ENCODE results near the gene CIDEA.

DNA sequence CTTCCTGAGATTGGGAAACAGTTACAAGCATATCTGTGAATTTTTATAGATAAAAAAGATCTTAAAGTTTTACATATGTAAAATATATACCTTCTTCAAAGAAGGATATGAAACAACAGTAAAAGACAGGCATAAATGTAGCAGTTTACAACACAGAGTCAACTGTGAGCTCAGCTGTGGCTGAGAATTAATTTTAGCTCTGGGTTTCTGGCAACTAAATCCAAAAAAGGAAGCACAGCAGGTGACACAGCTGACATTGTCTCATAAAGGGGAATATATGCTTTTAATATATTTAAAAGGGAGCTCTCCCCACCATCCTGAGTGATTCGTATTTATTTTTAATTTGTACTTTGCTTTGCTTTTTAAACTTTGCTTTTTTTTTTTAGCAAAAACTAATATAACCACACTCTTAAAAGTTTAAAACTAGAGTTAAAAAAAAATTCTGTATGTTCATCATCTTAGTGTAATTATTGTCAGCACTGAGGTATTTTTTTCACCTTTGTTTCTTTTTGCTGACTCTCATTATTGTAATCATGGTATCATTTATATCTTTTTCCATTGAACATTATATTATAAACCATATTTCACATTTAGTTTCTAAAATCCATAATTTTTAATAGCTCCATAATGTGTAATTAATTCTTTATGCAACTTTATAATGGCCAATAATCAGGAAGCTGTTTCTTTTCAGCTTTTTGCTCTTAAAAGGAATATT lies 60.6 kb downstream of the CIDEA start:
- TF ChIP-seq, protein P1, sequence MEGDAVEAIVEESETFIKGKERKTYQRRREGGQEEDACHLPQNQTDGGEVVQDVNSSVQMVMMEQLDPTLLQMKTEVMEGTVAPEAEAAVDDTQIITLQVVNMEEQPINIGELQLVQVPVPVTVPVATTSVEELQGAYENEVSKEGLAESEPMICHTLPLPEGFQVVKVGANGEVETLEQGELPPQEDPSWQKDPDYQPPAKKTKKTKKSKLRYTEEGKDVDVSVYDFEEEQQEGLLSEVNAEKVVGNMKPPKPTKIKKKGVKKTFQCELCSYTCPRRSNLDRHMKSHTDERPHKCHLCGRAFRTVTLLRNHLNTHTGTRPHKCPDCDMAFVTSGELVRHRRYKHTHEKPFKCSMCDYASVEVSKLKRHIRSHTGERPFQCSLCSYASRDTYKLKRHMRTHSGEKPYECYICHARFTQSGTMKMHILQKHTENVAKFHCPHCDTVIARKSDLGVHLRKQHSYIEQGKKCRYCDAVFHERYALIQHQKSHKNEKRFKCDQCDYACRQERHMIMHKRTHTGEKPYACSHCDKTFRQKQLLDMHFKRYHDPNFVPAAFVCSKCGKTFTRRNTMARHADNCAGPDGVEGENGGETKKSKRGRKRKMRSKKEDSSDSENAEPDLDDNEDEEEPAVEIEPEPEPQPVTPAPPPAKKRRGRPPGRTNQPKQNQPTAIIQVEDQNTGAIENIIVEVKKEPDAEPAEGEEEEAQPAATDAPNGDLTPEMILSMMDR (IDR thresholded peaks at IDR 0.05), result no peak
- no peak for TF ChIP-seq EZH2 (IDR thresholded peaks at IDR 0.05; ENCODE audit: borderline replicate concordance, insufficient read depth, low read depth, low read length, poor library complexity, severe bottlenecking)

Data from B cell (primary cell).